RWPE2 (cell line): ENCODE data around the gene ISYNA1.

ENCODE experiments used
- ATAC-seq: fragments of 200-7000 bp; cut with Tn5 transposase; 3 replicates; pipeline ENCODE4 v1.9.1; 2021; ENCODE audit warnings: low read depth
- DNase-seq: peaks from one replicate; pipeline ENCODE4 v3.0.0-alpha.2; 2020; ENCODE audit warnings: low spot score
- H3K27ac ChIP-seq: fragments of 450-650 bp; 2 replicates; pipeline ENCODE4 v1.5.1; 2017; ENCODE audit warnings: mild to moderate bottlenecking; ENCODE audit not compliant: poor library complexity, severe bottlenecking
- H3K27me3 ChIP-seq: fragments of 250-450 bp; sonication (Bioruptor Pico); 2 replicates; pipeline ENCODE4 v1.5.1; 2021; ENCODE audit warnings: mild to moderate bottlenecking, moderate library complexity; ENCODE audit not compliant: insufficient read depth, poor library complexity, severe bottlenecking
- H3K36me3 ChIP-seq: fragments of 250-450 bp; sonication (Bioruptor Pico); 2 replicates; pipeline ENCODE4 v1.5.1; 2020; ENCODE audit warnings: low read depth, mild to moderate bottlenecking, moderate library complexity
- H3K4me1 ChIP-seq: fragments of 250-450 bp; sonication (Bioruptor Pico); 2 replicates; pipeline ENCODE4 v1.5.1; 2021; ENCODE audit warnings: mild to moderate bottlenecking, moderate library complexity; ENCODE audit not compliant: insufficient read depth, poor library complexity, severe bottlenecking
- H3K4me3 ChIP-seq: fragments of 250-450 bp; sonication (Bioruptor Pico); 2 replicates; pipeline ENCODE4 v1.5.1; 2021; ENCODE audit warnings: mild to moderate bottlenecking, moderate library complexity; ENCODE audit not compliant: severe bottlenecking
- H3K9me3 ChIP-seq: fragments of 250-450 bp; sonication (Bioruptor Pico); 2 replicates; pipeline ENCODE4 v1.5.1; 2021; ENCODE audit warnings: mild to moderate bottlenecking, moderate library complexity; ENCODE audit not compliant: severe bottlenecking
- CTCF ChIP-seq: fragments of 450-650 bp; IDR thresholded peaks from one replicate; pipeline ENCODE4 v1.5.1; 2017; ENCODE audit warnings: mild to moderate bottlenecking, moderate library complexity; ENCODE audit not compliant: poor library complexity, severe bottlenecking

ISYNA1 gene

GRCh38 chr19:18446145-18446810 lies 8.3 kb upstream of the ISYNA1 start:
- H3K27me3 ChIP-seq, result no peaks in the 10 kb centered on the region
- DNase-seq (no peak), ATAC-seq (no peak)
- H3K36me3 ChIP-seq, result peaks cover 65% of the 10 kb centered on the region
- no peak overlapping the region for H3K4me3 ChIP-seq
- no peak overlapping the region for H3K27ac ChIP-seq
- TF ChIP-seq CTCF, result no peak
- no peaks in the 10 kb centered on the region for H3K9me3 ChIP-seq
- no peaks in the 10 kb centered on the region for H3K4me1 ChIP-seq

GRCh38 chr19:18445262-18445948 lies 7.5 kb upstream of the ISYNA1 start:
- ATAC-seq (no peak), DNase-seq (no peak)
- H3K27me3 ChIP-seq, result no peaks in the 10 kb centered on the region
- no peak for TF ChIP-seq CTCF
- H3K9me3 ChIP-seq, result no peaks in the 10 kb centered on the region
- H3K27ac ChIP-seq, result no peak overlapping the region
- H3K4me1 ChIP-seq, result no peaks in the 10 kb centered on the region
- no peak overlapping the region for H3K4me3 ChIP-seq
- H3K36me3 ChIP-seq, result peaks cover 56% of the 10 kb centered on the region

GRCh38 chr19:18444513-18444912 lies 6.6 kb upstream of the ISYNA1 start:
- no peaks in the 10 kb centered on the region for H3K9me3 ChIP-seq
- no peak for TF ChIP-seq CTCF
- H3K36me3 ChIP-seq, result peaks cover 47% of the 10 kb centered on the region
- no peak overlapping the region for H3K27ac ChIP-seq
- ATAC-seq, result no peak
- no peak overlapping the region for H3K4me3 ChIP-seq
- H3K4me1 ChIP-seq, result peaks cover under 1% of the 10 kb centered on the region
- no peaks in the 10 kb centered on the region for H3K27me3 ChIP-seq
- no peak for DNase-seq

- Histone ChIP-seq H3K4me3 (no peak overlapping the region), H3K27me3 (no peaks in the 10 kb centered on the region), H3K36me3 (peaks cover 40% of the 10 kb centered on the region), H3K27ac (no peak overlapping the region), H3K9me3 (no peaks in the 10 kb centered on the region), H3K4me1 (peaks cover 8% of the 10 kb centered on the region)
- ATAC-seq (no peak), DNase-seq (no peak)
- TF ChIP-seq CTCF, result no peak
Measured at GRCh38 chr19:18443831-18444230, 5.9 kb upstream of the ISYNA1 start.

- TF ChIP-seq CTCF, result no peak
- Histone ChIP-seq H3K27ac (no peak overlapping the region), H3K4me1 (peaks cover 12% of the 10 kb centered on the region), H3K9me3 (no peaks in the 10 kb centered on the region), H3K36me3 (peaks cover 36% of the 10 kb centered on the region), H3K4me3 (no peak overlapping the region), H3K27me3 (no peaks in the 10 kb centered on the region)
- DNase-seq (no peak), ATAC-seq (no peak)
Measured at GRCh38 chr19:18443406-18443805, 5.5 kb upstream of the ISYNA1 start.
